ENCODE data around the gene CD300H. TPM values are rescaled to one million over a fixed set of nuclear protein-coding genes. Genes with fewer than 3 reads are reported as not detected.

CD300H gene
- total RNA-seq, 1 donor from 2014 or later = not detected

GRCh38 chr17:74607221-74607620, 39.9 kb upstream of the CD300H start:
- Mint-ChIP-seq H3K27ac (ENCODE audit: unreplicated experiment) (peak overlapping the region; percentile 80), H3K4me1 (ENCODE audit: low read depth, unreplicated experiment) (peaks cover 47% of the 10 kb centered on the region), H3K4me3 (ENCODE audit: unreplicated experiment) (peak overlapping the region; percentile 15), H3K9me3 (ENCODE audit: unreplicated experiment) (peaks cover 16% of the 10 kb centered on the region), H3K27me3 (ENCODE audit: unreplicated experiment) (peaks cover 11% of the 10 kb centered on the region), H3K36me3 (ENCODE audit: unreplicated experiment) (no peaks in the 10 kb centered on the region)
- TF ChIP-seq, protein P1, sequence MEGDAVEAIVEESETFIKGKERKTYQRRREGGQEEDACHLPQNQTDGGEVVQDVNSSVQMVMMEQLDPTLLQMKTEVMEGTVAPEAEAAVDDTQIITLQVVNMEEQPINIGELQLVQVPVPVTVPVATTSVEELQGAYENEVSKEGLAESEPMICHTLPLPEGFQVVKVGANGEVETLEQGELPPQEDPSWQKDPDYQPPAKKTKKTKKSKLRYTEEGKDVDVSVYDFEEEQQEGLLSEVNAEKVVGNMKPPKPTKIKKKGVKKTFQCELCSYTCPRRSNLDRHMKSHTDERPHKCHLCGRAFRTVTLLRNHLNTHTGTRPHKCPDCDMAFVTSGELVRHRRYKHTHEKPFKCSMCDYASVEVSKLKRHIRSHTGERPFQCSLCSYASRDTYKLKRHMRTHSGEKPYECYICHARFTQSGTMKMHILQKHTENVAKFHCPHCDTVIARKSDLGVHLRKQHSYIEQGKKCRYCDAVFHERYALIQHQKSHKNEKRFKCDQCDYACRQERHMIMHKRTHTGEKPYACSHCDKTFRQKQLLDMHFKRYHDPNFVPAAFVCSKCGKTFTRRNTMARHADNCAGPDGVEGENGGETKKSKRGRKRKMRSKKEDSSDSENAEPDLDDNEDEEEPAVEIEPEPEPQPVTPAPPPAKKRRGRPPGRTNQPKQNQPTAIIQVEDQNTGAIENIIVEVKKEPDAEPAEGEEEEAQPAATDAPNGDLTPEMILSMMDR (IDR thresholded peaks at IDR 0.05; ENCODE audit: partially characterized antibody, unreplicated experiment) = no peak
- no peak for DNase-seq

DNA sequence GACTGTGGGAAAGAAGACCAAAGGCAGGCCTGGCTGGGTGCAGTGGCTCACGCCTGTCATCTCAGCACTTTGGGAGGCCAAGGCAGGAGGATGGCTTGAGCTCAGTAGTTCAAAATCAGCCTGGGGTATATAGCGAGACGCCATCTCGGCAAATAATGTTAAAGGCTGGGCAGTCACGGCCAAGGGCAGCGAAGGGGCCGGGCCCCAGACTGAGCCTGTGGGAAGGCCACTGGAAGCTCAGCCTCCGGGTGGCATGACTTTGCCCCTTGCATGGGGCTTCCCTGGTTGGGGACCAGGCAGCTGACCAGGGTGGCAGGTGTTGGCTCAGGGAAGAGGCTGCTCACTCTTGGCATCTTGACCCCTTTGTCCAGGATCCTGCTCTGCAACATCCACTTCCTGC, 38.7 kb upstream of the CD300H start:
- DNase-seq = no peak
- TF ChIP-seq, protein P1 (IDR thresholded peaks at IDR 0.05; ENCODE audit: partially characterized antibody, unreplicated experiment) = no peak
- peaks cover 55% of the 10 kb centered on the region for H3K4me1 Mint-ChIP-seq (ENCODE audit: low read depth, unreplicated experiment)
- H3K27me3 Mint-ChIP-seq (ENCODE audit: unreplicated experiment) = peaks cover 11% of the 10 kb centered on the region
- peaks cover 18% of the 10 kb centered on the region for H3K9me3 Mint-ChIP-seq (ENCODE audit: unreplicated experiment)
- no peak overlapping the region for H3K4me3 Mint-ChIP-seq (ENCODE audit: unreplicated experiment)
- H3K27ac Mint-ChIP-seq (ENCODE audit: unreplicated experiment) = no peak overlapping the region
- no peaks in the 10 kb centered on the region for H3K36me3 Mint-ChIP-seq (ENCODE audit: unreplicated experiment)

- Mint-ChIP-seq H3K27me3 (ENCODE audit: unreplicated experiment) (peaks cover 11% of the 10 kb centered on the region), H3K4me3 (ENCODE audit: unreplicated experiment) (peak overlapping the region; percentile 28), H3K4me1 (ENCODE audit: low read depth, unreplicated experiment) (peaks cover 59% of the 10 kb centered on the region), H3K36me3 (ENCODE audit: unreplicated experiment) (no peaks in the 10 kb centered on the region), H3K27ac (ENCODE audit: unreplicated experiment) (peak overlapping the region; percentile 59), H3K9me3 (ENCODE audit: unreplicated experiment) (peaks cover 18% of the 10 kb centered on the region)
- TF ChIP-seq, protein P1 (IDR thresholded peaks at IDR 0.05; ENCODE audit: partially characterized antibody, unreplicated experiment) = no peak
- no peak for DNase-seq
Measured at GRCh38 chr17:74605361-74605760, 38.1 kb upstream of the CD300H start.

DNA sequence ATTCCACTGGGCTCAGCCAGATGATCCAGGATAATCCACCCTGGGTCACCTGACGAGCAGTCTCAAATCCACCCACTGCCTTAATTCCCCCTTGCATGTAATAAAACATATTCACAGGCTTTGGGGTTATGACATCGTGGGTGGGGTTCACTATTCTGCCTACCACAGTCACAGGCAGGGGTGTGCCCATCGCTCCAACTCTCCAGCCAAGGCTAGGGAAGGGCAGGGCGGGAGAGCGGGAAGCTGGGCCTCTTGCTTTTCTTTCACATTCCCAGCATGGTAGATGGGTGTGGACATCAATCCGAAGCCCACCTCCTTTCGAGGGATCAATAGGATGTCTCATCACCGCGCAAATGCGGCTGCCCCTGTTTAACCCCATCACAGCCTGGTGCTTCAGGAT, 37.5 kb upstream of the CD300H start:
- peaks cover 65% of the 10 kb centered on the region for H3K4me1 Mint-ChIP-seq (ENCODE audit: low read depth, unreplicated experiment)

DNA sequence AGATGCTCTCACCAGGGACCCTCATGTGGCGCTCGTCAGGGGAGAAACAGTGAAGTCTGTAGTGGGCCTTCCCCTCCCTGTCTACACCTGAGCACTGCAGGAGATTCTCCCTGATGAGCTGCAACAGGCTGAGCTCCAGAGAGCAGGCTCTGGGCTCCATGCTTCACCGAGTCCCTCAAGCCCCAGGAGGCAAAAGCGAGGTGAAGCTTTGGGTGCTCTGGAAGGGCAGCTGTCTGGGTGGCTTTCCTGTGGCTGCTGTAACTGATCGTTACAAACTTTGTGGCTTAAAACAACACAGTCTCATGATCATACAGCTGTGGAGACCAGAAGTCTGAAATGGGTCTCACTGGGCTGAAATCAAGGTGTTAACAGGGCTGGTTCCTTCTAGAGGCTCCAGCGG, 36.9 kb upstream of the CD300H start:
- H3K27me3 Mint-ChIP-seq (ENCODE audit: unreplicated experiment) = peaks cover 15% of the 10 kb centered on the region
- TF ChIP-seq, protein P1 (IDR thresholded peaks at IDR 0.05; ENCODE audit: partially characterized antibody, unreplicated experiment) = no peak
- DNase-seq = no peak
- H3K9me3 Mint-ChIP-seq (ENCODE audit: unreplicated experiment) = peaks cover 23% of the 10 kb centered on the region
- H3K4me3 Mint-ChIP-seq (ENCODE audit: unreplicated experiment) = no peak overlapping the region
- H3K4me1 Mint-ChIP-seq (ENCODE audit: low read depth, unreplicated experiment) = peaks cover 69% of the 10 kb centered on the region
- peak overlapping the region; percentile 91 for H3K27ac Mint-ChIP-seq (ENCODE audit: unreplicated experiment)
- no peaks in the 10 kb centered on the region for H3K36me3 Mint-ChIP-seq (ENCODE audit: unreplicated experiment)

More for the DNA sequence above, 37.5 kb upstream of the CD300H start:
- Mint-ChIP-seq H3K27me3 (ENCODE audit: unreplicated experiment) (peaks cover 12% of the 10 kb centered on the region), H3K27ac (ENCODE audit: unreplicated experiment) (no peak overlapping the region), H3K9me3 (ENCODE audit: unreplicated experiment) (peaks cover 20% of the 10 kb centered on the region), H3K4me3 (ENCODE audit: unreplicated experiment) (no peak overlapping the region), H3K36me3 (ENCODE audit: unreplicated experiment) (no peaks in the 10 kb centered on the region)
- no peak for DNase-seq
- TF ChIP-seq, protein P1 (IDR thresholded peaks at IDR 0.05; ENCODE audit: partially characterized antibody, unreplicated experiment) = no peak
